ENCODE results near the gene HK1. TPM values are rescaled to one million over a fixed set of nuclear protein-coding genes. Genes with fewer than 3 reads are reported as not detected.

HK1 gene
- total RNA-seq, 2 donors from 2014 or later: 143 to 149 TPM

GRCh38 chr10:69337296-69338132, 59.2 kb downstream of the HK1 start:
- Mint-ChIP-seq H3K36me3 (ENCODE audit: insufficient read depth in 2 of 2) (peaks cover 0 to 4% of the 10 kb centered on the region in 2 donors), H3K4me1 (ENCODE audit: low read depth) (peaks cover 68% of the 10 kb centered on the region), H3K27ac (no peak overlapping the region), H3K4me3 (no peak overlapping the region), H3K27me3 (ENCODE audit: low read depth) (no peaks in the 10 kb centered on the region), H3K9me3 (no peaks in the 10 kb centered on the region)
- no peak for DNase-seq
- ATAC-seq (replicated peaks in 1 of 2): no peak

- DNase-seq: no peak
- ATAC-seq (replicated peaks in 1 of 2): no peak
- H3K4me3 Mint-ChIP-seq: no peak overlapping the region
- no peak overlapping the region for H3K27ac Mint-ChIP-seq
- H3K9me3 Mint-ChIP-seq: no peaks in the 10 kb centered on the region
- H3K27me3 Mint-ChIP-seq (ENCODE audit: low read depth): no peaks in the 10 kb centered on the region
- H3K36me3 Mint-ChIP-seq (ENCODE audit: insufficient read depth in 2 of 2): peaks cover 0 to 6% of the 10 kb centered on the region in 2 donors
- peaks cover 68% of the 10 kb centered on the region for H3K4me1 Mint-ChIP-seq (ENCODE audit: low read depth)
Measured at GRCh38 chr10:69338133-69338456, 59.8 kb downstream of the HK1 start.

- H3K4me1 Mint-ChIP-seq (ENCODE audit: low read depth): peaks cover 68% of the 10 kb centered on the region
Measured at GRCh38 chr10:69338547-69339450, 60.5 kb downstream of the HK1 start.

GRCh38 chr10:69340695-69341094, 62.4 kb downstream of the HK1 start:
- peaks cover 3 to 18% of the 10 kb centered on the region in 2 donors for H3K36me3 Mint-ChIP-seq (ENCODE audit: insufficient read depth in 2 of 2)
- no peaks in the 10 kb centered on the region for H3K9me3 Mint-ChIP-seq
- no peak overlapping the region for H3K4me3 Mint-ChIP-seq
- ATAC-seq (replicated peaks in 1 of 2): no peak
- peaks cover 66% of the 10 kb centered on the region for H3K4me1 Mint-ChIP-seq (ENCODE audit: low read depth)
- DNase-seq: no peak
- no peaks in the 10 kb centered on the region for H3K27me3 Mint-ChIP-seq (ENCODE audit: low read depth)
- no peak overlapping the region for H3K27ac Mint-ChIP-seq

More at GRCh38 chr10:69338547-69339450, 60.5 kb downstream of the HK1 start:
- Mint-ChIP-seq H3K27me3 (ENCODE audit: low read depth) (no peaks in the 10 kb centered on the region), H3K27ac (peak overlapping the region; percentile 0), H3K4me3 (no peak overlapping the region), H3K9me3 (no peaks in the 10 kb centered on the region), H3K36me3 (ENCODE audit: insufficient read depth in 2 of 2) (peaks cover under 1 to 7% of the 10 kb centered on the region in 2 donors)
- DNase-seq (no peak), ATAC-seq (replicated peaks in 1 of 2) (no peak)

- ATAC-seq (replicated peaks in 1 of 2): no peak
- DNase-seq: no peak
- H3K9me3 Mint-ChIP-seq: no peaks in the 10 kb centered on the region
- H3K27me3 Mint-ChIP-seq (ENCODE audit: low read depth): no peaks in the 10 kb centered on the region
- peak overlapping the region; percentile 40 to 58 for H3K4me3 Mint-ChIP-seq
- H3K36me3 Mint-ChIP-seq (ENCODE audit: insufficient read depth in 2 of 2): peaks cover 3 to 33% of the 10 kb centered on the region in 2 donors
- H3K4me1 Mint-ChIP-seq (ENCODE audit: low read depth): peaks cover 73% of the 10 kb centered on the region
- H3K27ac Mint-ChIP-seq: peak overlapping the region; percentile 63
Measured at GRCh38 chr10:69343905-69344304, 65.6 kb downstream of the HK1 start.

GRCh38 chr10:69344591-69345252, 66.4 kb downstream of the HK1 start:
- Mint-ChIP-seq H3K4me3 (peak overlapping the region; percentile 7 to 58), H3K27me3 (ENCODE audit: low read depth) (no peaks in the 10 kb centered on the region), H3K4me1 (ENCODE audit: low read depth) (peaks cover 67% of the 10 kb centered on the region), H3K9me3 (no peaks in the 10 kb centered on the region), H3K27ac (peak overlapping the region; percentile 39), H3K36me3 (ENCODE audit: insufficient read depth in 2 of 2) (peaks cover 3 to 33% of the 10 kb centered on the region in 2 donors)
- peak; percentile 61 to 66 for ATAC-seq (replicated peaks in 1 of 2)
- peak in 1 of 2 donors; percentile 3 for DNase-seq

- peaks cover 65% of the 10 kb centered on the region for H3K4me1 Mint-ChIP-seq (ENCODE audit: low read depth)
- no peaks in the 10 kb centered on the region for H3K27me3 Mint-ChIP-seq (ENCODE audit: low read depth)
- peaks cover 3 to 31% of the 10 kb centered on the region in 2 donors for H3K36me3 Mint-ChIP-seq (ENCODE audit: insufficient read depth in 2 of 2)
- ATAC-seq (replicated peaks in 1 of 2): no peak
- H3K9me3 Mint-ChIP-seq: no peaks in the 10 kb centered on the region
- no peak for DNase-seq
- peak overlapping the region; percentile 81 for H3K27ac Mint-ChIP-seq
- no peak overlapping the region for H3K4me3 Mint-ChIP-seq
Measured at GRCh38 chr10:69345402-69345801, 67.1 kb downstream of the HK1 start.

GRCh38 chr10:69345890-69346474, 67.7 kb downstream of the HK1 start:
- peaks cover 65% of the 10 kb centered on the region for H3K4me1 Mint-ChIP-seq (ENCODE audit: low read depth)
- peaks cover 3 to 33% of the 10 kb centered on the region in 2 donors for H3K36me3 Mint-ChIP-seq (ENCODE audit: insufficient read depth in 2 of 2)
- peak overlapping the region; percentile 81 for H3K27ac Mint-ChIP-seq
- no peaks in the 10 kb centered on the region for H3K9me3 Mint-ChIP-seq
- no peak overlapping the region for H3K4me3 Mint-ChIP-seq
- H3K27me3 Mint-ChIP-seq (ENCODE audit: low read depth): no peaks in the 10 kb centered on the region
- ATAC-seq (replicated peaks in 1 of 2) (no peak), DNase-seq (no peak)

- H3K36me3 Mint-ChIP-seq (ENCODE audit: insufficient read depth in 2 of 2): peaks cover 3 to 33% of the 10 kb centered on the region in 2 donors
Measured at GRCh38 chr10:69346776-69347175, 68.5 kb downstream of the HK1 start.

GRCh38 chr10:69348816-69349541, 70.7 kb downstream of the HK1 start:
- DNase-seq: no peak
- Mint-ChIP-seq H3K27ac (peak overlapping the region; percentile 62), H3K36me3 (ENCODE audit: insufficient read depth in 2 of 2) (peaks cover 5 to 34% of the 10 kb centered on the region in 2 donors), H3K4me1 (ENCODE audit: low read depth) (peaks cover 62% of the 10 kb centered on the region), H3K27me3 (ENCODE audit: low read depth) (no peaks in the 10 kb centered on the region), H3K9me3 (no peaks in the 10 kb centered on the region), H3K4me3 (peak overlapping the region in 1 of 2 donors; percentile 8)
- ATAC-seq (replicated peaks in 1 of 2): no peak

More at GRCh38 chr10:69346776-69347175, 68.5 kb downstream of the HK1 start:
- Mint-ChIP-seq H3K4me1 (ENCODE audit: low read depth) (peaks cover 65% of the 10 kb centered on the region), H3K27ac (no peak overlapping the region), H3K4me3 (no peak overlapping the region), H3K27me3 (ENCODE audit: low read depth) (no peaks in the 10 kb centered on the region), H3K9me3 (no peaks in the 10 kb centered on the region)
- no peak for DNase-seq
- no peak for ATAC-seq (replicated peaks in 1 of 2)

GRCh38 chr10:69349542-69349888, 71.2 kb downstream of the HK1 start:
- Mint-ChIP-seq H3K9me3 (peaks cover 0 to 4% of the 10 kb centered on the region in 2 donors), H3K27ac (no peak overlapping the region), H3K36me3 (ENCODE audit: insufficient read depth in 2 of 2) (peaks cover 8 to 36% of the 10 kb centered on the region in 2 donors), H3K4me1 (ENCODE audit: low read depth) (peaks cover 61% of the 10 kb centered on the region), H3K27me3 (ENCODE audit: low read depth) (no peaks in the 10 kb centered on the region), H3K4me3 (no peak overlapping the region)
- no peak for ATAC-seq (replicated peaks in 1 of 2)
- no peak for DNase-seq

- Mint-ChIP-seq H3K36me3 (ENCODE audit: insufficient read depth in 2 of 2) (peaks cover 10 to 36% of the 10 kb centered on the region in 2 donors), H3K9me3 (peaks cover 0 to 4% of the 10 kb centered on the region in 2 donors), H3K27ac (no peak overlapping the region), H3K4me3 (no peak overlapping the region), H3K27me3 (ENCODE audit: low read depth) (no peaks in the 10 kb centered on the region), H3K4me1 (ENCODE audit: low read depth) (peaks cover 44% of the 10 kb centered on the region)
- no peak for DNase-seq
- ATAC-seq (replicated peaks in 1 of 2): no peak
Measured at GRCh38 chr10:69351589-69351988, 73.3 kb downstream of the HK1 start.
